ENCODE results near the gene CTAG1B.

GRCh38 chrX:154654925-154655324 is 35.8 kb upstream of the CTAG1B start:
- TF ChIP-seq CTCF (IDR thresholded peaks at IDR 0.05), result no peak
- TF ChIP-seq EZH2phosphoT487 (IDR thresholded peaks at IDR 0.05), result no peak
- TF ChIP-seq EZH2 (IDR thresholded peaks at IDR 0.05), result no peak
